HepG2 (cell line): ENCODE results near the gene UAP1L1. TPM values are rescaled to one million over a fixed set of nuclear protein-coding genes. Genes with fewer than 3 reads are reported as not detected.

ENCODE experiments used
- DBP ChIP-seq: sonication (generic); formaldehyde crosslinking; IDR thresholded peaks from 2 replicates; pipeline ENCODE4 v1.4.0; 2020; ENCODE audit warnings: missing genetic modification reagents; ENCODE audit errors: not compliant biosample characterization
- IRX3 ChIP-seq: sonication (generic); formaldehyde crosslinking; IDR thresholded peaks from 2 replicates; pipeline ENCODE4 v1.8.1; 2023; ENCODE audit warnings: mild to moderate bottlenecking, low read depth, missing genetic modification reagents, borderline replicate concordance
- POLR2AphosphoS5 ChIP-seq: IDR thresholded peaks from 2 replicates; pipeline ENCODE4 v1.6.1; 2012; ENCODE audit warnings: low read depth, low read length
- WIZ ChIP-seq: sonication (generic); formaldehyde crosslinking; IDR thresholded peaks from 2 replicates; pipeline ENCODE4 v1.5.1; 2020; ENCODE audit warnings: mild to moderate bottlenecking, missing genetic modification reagents
- ZBTB39 ChIP-seq: sonication (generic); formaldehyde crosslinking; IDR thresholded peaks from 2 replicates; pipeline ENCODE4 v1.5.0; 2020; ENCODE audit warnings: missing genetic modification reagents
- ZBTB7B ChIP-seq: sonication (generic); formaldehyde crosslinking; IDR thresholded peaks from 2 replicates; pipeline ENCODE4 v1.4.0; 2020; ENCODE audit warnings: missing genetic modification reagents
- ZFP36L1 ChIP-seq: sonication (generic); formaldehyde crosslinking; IDR thresholded peaks from 2 replicates; pipeline ENCODE4 v1.8.0; 2022; ENCODE audit warnings: mild to moderate bottlenecking, missing genetic modification reagents, moderate library complexity
- ZFP91 ChIP-seq: sonication (generic); formaldehyde crosslinking; IDR thresholded peaks from 2 replicates; pipeline ENCODE4 v1.9.0; 2022; ENCODE audit warnings: missing genetic modification reagents, mild to moderate bottlenecking, borderline replicate concordance
- ZNF274 ChIP-seq: sonication (generic); formaldehyde crosslinking; IDR thresholded peaks from 2 replicates; pipeline ENCODE4 v1.5.1; 2020; ENCODE audit warnings: mild to moderate bottlenecking, missing genetic modification reagents
- ZNF687 ChIP-seq: sonication (generic); formaldehyde crosslinking; IDR thresholded peaks from 2 replicates; pipeline ENCODE4 v1.5.1; 2020; ENCODE audit warnings: mild to moderate bottlenecking, missing genetic modification reagents, moderate library complexity
- ZNF713 ChIP-seq: sonication (generic); formaldehyde crosslinking; IDR thresholded peaks from 2 replicates; pipeline ENCODE4 v1.4.0; 2020; ENCODE audit warnings: mild to moderate bottlenecking, missing genetic modification reagents
- ZNF768 ChIP-seq: sonication (generic); formaldehyde crosslinking; IDR thresholded peaks from 2 replicates; pipeline ENCODE4 v1.4.0; 2020; ENCODE audit warnings: missing genetic modification reagents
- polyA plus RNA-seq, 8 experiments: library from polyadenylated mRNA; depleted of rRNA in 3 of 8; stranded (reverse) in 7 of 8; unstranded in 1 of 8; fragments of >200 nt; fragmentation: Illumina TruSeq in 4 of 8; extraction: Trizol in 4 of 8; gene quantifications; 2 replicates each; pipeline versions ENCODE4 v1.2.1 to v1.2.3, GENCODE V29; 2011 to 2016; ENCODE audit warnings: low read depth in 4 of 8, missing spikeins in 1 of 8, mixed read lengths in 1 of 8; ENCODE audit not compliant: insufficient read depth in 1 of 8
- total RNA-seq, 5 experiments: library from RNA; depleted of rRNA; stranded (reverse); fragments of >200 nt; fragmentation: Illumina TruSeq; extraction: Trizol; gene quantifications; 2 replicates each; pipeline ENCODE4 v1.2.3, GENCODE V29; 2016; ENCODE audit warnings: low read depth in 1 of 5

Gene UAP1L1
- total and polyA plus RNA-seq, 2 of the 13 experiments (the other 11 are each of a cell fraction or from before 2014, with no cell fraction given): 5.4 to 6.4 TPM

GRCh38 chr9:137117269-137117731 lies 40.0 kb downstream of the UAP1L1 start (continued):
- TF ChIP-seq DBP (CRISPR knock-in tag) (peak; percentile 69), ZFP36L1 (0 out of 2 replicates have a peak, but pooled peaks have one; percentile 14), ZNF274 (CRISPR knock-in tag) (peak; percentile 36; the same call in 1 of the 2 replicates), ZBTB7B (0 out of 2 replicates have a peak, but pooled peaks have one; percentile 9), ZNF687 (peak; percentile 68), IRX3 (CRISPR knock-in tag) (no peak), WIZ (CRISPR knock-in tag) (no peak), ZNF713 (CRISPR knock-in tag) (no peak), ZFP91 (CRISPR knock-in tag) (0 out of 2 replicates have a peak, but pooled peaks have one; percentile 23), ZBTB39 (CRISPR knock-in tag) (0 out of 2 replicates have a peak, but pooled peaks have one; percentile 10), POLR2AphosphoS5 (peak; percentile 32; the same call in 1 of the 2 replicates), ZNF768 (CRISPR knock-in tag) (peak; percentile 25; the same call in 1 of the 2 replicates)
